HepG2 (cell line): ENCODE data around the gene YWHAB.

Source experiments
- CREB1 ChIP-seq, 2 experiments: fragments of 450-650 bp in 1 of 2; IDR thresholded peaks; 2 replicates each; pipeline ENCODE4 v1.6.1; 2016 to 2017; ENCODE audit warnings: control low read depth in 1 of 2, mild to moderate bottlenecking in 1 of 2, missing compliant biosample characterization in 1 of 2, missing genetic modification characterization in 1 of 2
- GABPA ChIP-seq, 2 experiments: IDR thresholded peaks; 2 replicates each; pipeline ENCODE4 v1.6.1; 2011 to 2016; ENCODE audit warnings: low read depth in 2 of 2, low read length in 1 of 2, missing biosample characterization in 1 of 2, missing genetic modification characterization in 1 of 2
- HMG20B ChIP-seq: conservative IDR thresholded peaks from 2 replicates; pipeline ENCODE4 v1.6.1; 2016; ENCODE audit warnings: missing genetic modification reagents, missing compliant biosample characterization
- RAD51 ChIP-seq: fragments of 450-650 bp; IDR thresholded peaks from 2 replicates; pipeline ENCODE4 v1.6.1; 2016; ENCODE audit warnings: borderline replicate concordance
- TF ChIP-seq, protein P1 (sequence below): sonication (generic); formaldehyde crosslinking; IDR thresholded peaks from 2 replicates; pipeline ENCODE4 v1.5.0; 2020; ENCODE audit warnings: mild to moderate bottlenecking, missing genetic modification reagents, moderate library complexity

DNA sequence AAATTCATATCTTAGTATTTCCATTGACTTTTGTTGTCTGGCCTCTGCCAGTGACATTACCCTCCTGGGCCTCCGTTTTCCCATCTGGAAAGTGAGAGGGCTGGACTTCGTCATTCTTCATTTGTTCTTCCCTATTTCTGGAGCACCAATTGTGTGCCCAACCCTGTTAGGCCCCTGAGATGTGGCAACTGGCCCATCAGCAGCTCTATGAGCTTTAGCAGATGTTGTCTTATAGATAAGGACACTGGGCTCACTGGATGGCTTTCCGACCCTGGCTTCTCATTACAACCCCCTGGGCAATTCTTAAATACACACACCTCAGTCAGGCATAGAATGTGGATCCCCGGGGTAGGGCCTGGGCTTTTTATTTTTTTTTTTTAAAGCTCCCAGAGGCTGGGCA, 39.0 kb downstream of the YWHAB start:
- no peak for TF ChIP-seq RAD51
- TF ChIP-seq, protein P1, sequence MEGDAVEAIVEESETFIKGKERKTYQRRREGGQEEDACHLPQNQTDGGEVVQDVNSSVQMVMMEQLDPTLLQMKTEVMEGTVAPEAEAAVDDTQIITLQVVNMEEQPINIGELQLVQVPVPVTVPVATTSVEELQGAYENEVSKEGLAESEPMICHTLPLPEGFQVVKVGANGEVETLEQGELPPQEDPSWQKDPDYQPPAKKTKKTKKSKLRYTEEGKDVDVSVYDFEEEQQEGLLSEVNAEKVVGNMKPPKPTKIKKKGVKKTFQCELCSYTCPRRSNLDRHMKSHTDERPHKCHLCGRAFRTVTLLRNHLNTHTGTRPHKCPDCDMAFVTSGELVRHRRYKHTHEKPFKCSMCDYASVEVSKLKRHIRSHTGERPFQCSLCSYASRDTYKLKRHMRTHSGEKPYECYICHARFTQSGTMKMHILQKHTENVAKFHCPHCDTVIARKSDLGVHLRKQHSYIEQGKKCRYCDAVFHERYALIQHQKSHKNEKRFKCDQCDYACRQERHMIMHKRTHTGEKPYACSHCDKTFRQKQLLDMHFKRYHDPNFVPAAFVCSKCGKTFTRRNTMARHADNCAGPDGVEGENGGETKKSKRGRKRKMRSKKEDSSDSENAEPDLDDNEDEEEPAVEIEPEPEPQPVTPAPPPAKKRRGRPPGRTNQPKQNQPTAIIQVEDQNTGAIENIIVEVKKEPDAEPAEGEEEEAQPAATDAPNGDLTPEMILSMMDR (CRISPR knock-in tag) = no peak
- TF ChIP-seq GABPA (IDR thresholded peaks at IDR 0.05; ENCODE audit: low read depth, low read length) = no peak
- TF ChIP-seq GABPA (CRISPR knock-in tag; IDR thresholded peaks at IDR 0.05; ENCODE audit: low read depth) = no peak
- no peak for TF ChIP-seq CREB1 (IDR thresholded peaks at IDR 0.05)
- TF ChIP-seq CREB1 (CRISPR knock-in tag; IDR thresholded peaks at IDR 0.05) = no peak
- TF ChIP-seq HMG20B = no peak
